DOHH2 (cell line): ENCODE results near the gene RAD51AP1.

ENCODE experiments used
- CTCF ChIP-seq: fragments of 200-600 bp; sonication (generic); IDR thresholded peaks from one replicate; pipeline ENCODE4 v1.5.1; 2014; ENCODE audit warnings: antibody characterized with exemption, mild to moderate bottlenecking, low read depth, low read length; ENCODE audit not compliant: poor library complexity, severe bottlenecking
- EZH2phosphoT487 ChIP-seq: fragments of 200-600 bp; sonication (generic); IDR thresholded peaks from 2 replicates; pipeline ENCODE4 v1.6.1; 2017; ENCODE audit warnings: borderline replicate concordance, mild to moderate bottlenecking, antibody characterized with exemption, low read length, moderate library complexity, mixed read lengths

GRCh38 chr12:4553943-4554342, 15.3 kb downstream of the RAD51AP1 start:
- no peak for TF ChIP-seq CTCF
- TF ChIP-seq EZH2phosphoT487: no peak
